Breast epithelium (tissue), 4 donors: ENCODE results near the gene THEMIS2. TPM values are rescaled to one million over a fixed set of nuclear protein-coding genes. Genes with fewer than 3 reads are reported as not detected.
A peak's percentile ranks its signal among the peaks of the same experiment; 100 is the strongest.

Source experiments
- DNase-seq, 2 donors: peaks; one replicate each; pipeline ENCODE4 v3.0.0-alpha.2; 2019; ENCODE audit warnings: low spot score in 2 of 2
- H3K27ac ChIP-seq, 2 donors: fragments of 200-600 bp; sonication (generic) in 1 of 2; one replicate each; pipeline ENCODE4 v1.5.1; 2016 to 2019; ENCODE audit warnings: mild to moderate bottlenecking in 1 of 2
- H3K27me3 ChIP-seq, 2 donors: fragments of 200-600 bp; sonication (generic) in 1 of 2; one replicate each; pipeline versions ENCODE4 v1.5.1 to v1.6.0; 2017 to 2019; ENCODE audit warnings: control low read depth in 1 of 2, mild to moderate bottlenecking in 1 of 2
- H3K36me3 ChIP-seq: fragments of 200-600 bp; one replicate; pipeline ENCODE4 v1.5.1; 2019
- H3K4me1 ChIP-seq, 2 donors: fragments of 200-600 bp; sonication (generic); one replicate each; pipeline ENCODE4 v1.5.1; 2016 to 2019; ENCODE audit warnings: control low read depth in 1 of 2
- H3K4me3 ChIP-seq, 3 donors: fragments of 200-600 bp; sonication (generic); 1 replicate in 2 of 3; 2 replicates in 1 of 3; pipeline ENCODE4 v1.5.1; 2016 to 2019; ENCODE audit warnings: mild to moderate bottlenecking in 3 of 3, moderate library complexity in 2 of 3
- H3K9me3 ChIP-seq, 2 donors: fragments of 200-600 bp; sonication (generic) in 1 of 2; one replicate each; pipeline ENCODE4 v1.5.1; 2016 to 2019; ENCODE audit warnings: control low read depth in 1 of 2
- POLR2A ChIP-seq: fragments of 450-650 bp; IDR thresholded peaks from one replicate; pipeline ENCODE4 v1.6.1; 2016; ENCODE audit warnings: antibody characterized with exemption, mild to moderate bottlenecking, moderate library complexity
- POLR2AphosphoS5 ChIP-seq, 3 donors: sonication (generic); formaldehyde crosslinking; IDR thresholded peaks; one replicate each; pipeline ENCODE4 v1.6.1; 2017; ENCODE audit warnings: antibody characterized with exemption in 3 of 3
- intact Hi-C: fragments of 100-400 bp; cut with DNase I; formaldehyde crosslinking; loops from one replicate; pipeline ENCODE4 v1.15.1; 2023; ENCODE audit warnings: low total_unique reads
- total RNA-seq, 3 donors: library from RNA; depleted of rRNA; stranded (reverse); fragments of >200 nt; gene quantifications; one replicate each; pipeline ENCODE4 v1.1.0, GENCODE V29; 2016
- TF ChIP-seq, protein P1 (sequence below), 3 donors: fragments of 450-650 bp; IDR thresholded peaks; one replicate each; pipeline ENCODE4 v1.5.1; 2016 to 2017; ENCODE audit warnings: antibody characterized with exemption in 3 of 3, mild to moderate bottlenecking in 3 of 3, moderate library complexity in 3 of 3

The THEMIS2 gene
- total RNA-seq, 3 donors from 2014 or later: 22.0 to 52.0 (median 25.6) TPM

DNA sequence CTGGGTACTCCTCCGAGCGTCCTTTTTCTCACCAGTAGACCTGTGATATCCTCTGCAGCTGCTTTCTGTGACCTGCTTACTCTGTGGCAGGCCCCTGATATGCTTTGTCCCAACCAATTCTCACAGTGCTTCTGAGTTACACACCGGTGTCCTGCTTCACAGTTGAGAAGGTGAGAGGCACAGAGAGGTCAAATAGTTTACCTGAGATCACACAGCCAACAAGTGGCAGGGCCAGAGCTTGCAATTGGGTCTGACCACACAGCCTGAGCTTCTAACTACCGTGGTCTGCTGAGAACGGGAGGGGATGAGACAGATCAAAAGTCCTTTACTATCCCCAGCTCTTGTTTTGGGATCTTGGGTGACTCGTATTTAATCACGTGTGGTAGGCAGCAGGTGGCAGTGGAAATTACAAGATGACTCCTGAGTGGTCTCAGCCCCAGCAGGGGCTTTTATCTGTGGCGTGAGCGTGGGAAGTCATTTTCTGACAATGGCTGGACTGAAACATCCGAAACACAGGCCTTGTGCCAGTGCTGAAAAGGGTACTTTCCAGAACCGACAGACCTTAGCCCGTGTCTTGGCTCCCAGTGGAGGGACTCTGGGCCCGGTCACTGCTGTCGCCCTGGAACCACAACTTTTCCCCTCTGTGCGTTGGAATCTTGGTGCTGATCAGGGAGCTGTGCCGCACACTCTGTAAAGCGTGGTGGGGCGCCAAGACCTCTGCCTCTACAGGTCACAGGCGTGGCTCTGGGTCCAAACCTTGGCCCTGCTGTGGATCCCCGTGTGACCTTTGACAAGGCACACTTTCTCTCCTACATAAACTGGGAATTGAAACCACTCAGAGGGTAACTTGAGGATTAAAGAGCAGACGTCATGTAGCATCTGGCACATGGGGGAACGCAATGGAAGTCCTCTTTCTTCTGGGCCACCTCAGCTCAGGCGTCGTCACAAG lies 11.9 kb downstream of the THEMIS2 start:
- Histone ChIP-seq H3K27me3 (no peaks in the 10 kb centered on the region), H3K9me3 (no peaks in the 10 kb centered on the region), H3K36me3 (no peaks in the 10 kb centered on the region), H3K4me1 (no peaks in the 10 kb centered on the region), H3K4me3 (no peak overlapping the region), H3K27ac (peak overlapping the region in 1 of 2 donors; percentile 14)
- intact Hi-C loops: no loop called here
- DNase-seq: no peak
- TF ChIP-seq POLR2AphosphoS5 (IDR thresholded peaks at IDR 0.05) (no peak), POLR2A (no peak)
- TF ChIP-seq, protein P1, sequence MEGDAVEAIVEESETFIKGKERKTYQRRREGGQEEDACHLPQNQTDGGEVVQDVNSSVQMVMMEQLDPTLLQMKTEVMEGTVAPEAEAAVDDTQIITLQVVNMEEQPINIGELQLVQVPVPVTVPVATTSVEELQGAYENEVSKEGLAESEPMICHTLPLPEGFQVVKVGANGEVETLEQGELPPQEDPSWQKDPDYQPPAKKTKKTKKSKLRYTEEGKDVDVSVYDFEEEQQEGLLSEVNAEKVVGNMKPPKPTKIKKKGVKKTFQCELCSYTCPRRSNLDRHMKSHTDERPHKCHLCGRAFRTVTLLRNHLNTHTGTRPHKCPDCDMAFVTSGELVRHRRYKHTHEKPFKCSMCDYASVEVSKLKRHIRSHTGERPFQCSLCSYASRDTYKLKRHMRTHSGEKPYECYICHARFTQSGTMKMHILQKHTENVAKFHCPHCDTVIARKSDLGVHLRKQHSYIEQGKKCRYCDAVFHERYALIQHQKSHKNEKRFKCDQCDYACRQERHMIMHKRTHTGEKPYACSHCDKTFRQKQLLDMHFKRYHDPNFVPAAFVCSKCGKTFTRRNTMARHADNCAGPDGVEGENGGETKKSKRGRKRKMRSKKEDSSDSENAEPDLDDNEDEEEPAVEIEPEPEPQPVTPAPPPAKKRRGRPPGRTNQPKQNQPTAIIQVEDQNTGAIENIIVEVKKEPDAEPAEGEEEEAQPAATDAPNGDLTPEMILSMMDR (IDR thresholded peaks at IDR 0.05): no peak

DNA sequence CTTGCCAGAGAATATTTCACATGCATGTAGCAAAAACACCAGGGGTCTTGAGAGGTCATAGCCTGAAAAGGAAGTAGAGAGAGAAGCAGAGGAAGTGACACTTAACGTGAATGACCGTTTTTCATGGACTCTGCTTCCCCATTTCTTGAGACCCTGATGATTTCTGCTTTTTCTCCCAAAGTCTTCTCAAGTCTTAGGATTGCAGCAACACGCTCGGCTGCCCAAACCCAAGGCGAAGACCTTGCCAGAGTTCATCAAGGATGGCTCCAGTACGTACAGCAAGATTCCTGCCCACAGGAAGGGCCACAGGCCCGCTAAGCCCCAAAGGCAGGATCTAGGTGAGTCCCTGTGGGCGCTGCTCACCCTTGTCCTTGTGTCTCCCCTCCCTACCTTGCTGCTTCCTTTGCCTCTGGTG lies 12.8 kb downstream of the THEMIS2 start:
- Histone ChIP-seq H3K36me3 (no peaks in the 10 kb centered on the region), H3K4me1 (no peaks in the 10 kb centered on the region), H3K9me3 (no peaks in the 10 kb centered on the region), H3K27ac (peak overlapping the region in 1 of 2 donors; percentile 68), H3K27me3 (no peaks in the 10 kb centered on the region), H3K4me3 (no peak overlapping the region)
- peak in 1 of 2 donors; percentile 0 for DNase-seq
- TF ChIP-seq POLR2A: no peak
- TF ChIP-seq POLR2AphosphoS5 (IDR thresholded peaks at IDR 0.05): no peak
- TF ChIP-seq, protein P1 (IDR thresholded peaks at IDR 0.05): no peak
- intact Hi-C loops: no loop called here

DNA sequence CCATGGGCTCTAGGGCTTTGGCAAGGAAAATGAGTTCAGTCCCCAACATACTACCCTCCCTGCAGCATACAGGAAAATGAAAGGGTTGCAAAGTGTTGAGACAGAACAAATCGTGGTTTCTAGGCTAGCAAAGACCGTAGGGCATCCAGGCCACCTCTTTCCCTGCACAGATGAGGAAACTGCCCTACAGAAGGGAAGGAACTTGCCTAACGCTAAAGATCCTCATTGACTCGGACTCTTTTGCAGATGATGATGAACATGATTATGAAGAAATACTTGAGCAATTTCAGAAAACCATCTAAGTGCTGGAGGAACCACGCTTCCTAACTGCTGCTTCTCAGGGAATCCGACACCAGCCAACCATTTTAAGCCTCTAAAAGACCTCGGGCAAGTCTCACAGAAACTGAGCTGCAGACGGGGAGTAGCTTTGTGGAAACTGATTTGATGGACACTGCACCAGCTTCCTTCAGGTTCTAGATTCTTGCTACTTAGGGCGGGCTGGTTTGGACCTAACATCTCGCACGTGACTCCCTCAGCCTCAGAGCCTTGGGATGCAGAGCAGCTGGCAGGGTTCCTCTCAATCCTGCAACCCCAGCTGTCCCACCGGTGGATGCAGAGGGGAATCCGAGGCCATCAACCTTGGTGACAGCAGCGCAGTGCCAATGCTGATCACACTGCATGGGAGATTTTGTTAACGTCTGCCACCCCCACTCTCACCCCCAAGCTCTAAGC lies 13.4 kb downstream of the THEMIS2 start:
- intact Hi-C loops: no loop called here
- Histone ChIP-seq H3K27me3 (no peaks in the 10 kb centered on the region), H3K4me3 (no peak overlapping the region), H3K27ac (peak overlapping the region in 1 of 2 donors; percentile 68), H3K9me3 (no peaks in the 10 kb centered on the region), H3K36me3 (no peaks in the 10 kb centered on the region), H3K4me1 (no peaks in the 10 kb centered on the region)
- peak in 1 of 2 donors; percentile 27 for DNase-seq
- TF ChIP-seq POLR2A (no peak), POLR2AphosphoS5 (IDR thresholded peaks at IDR 0.05) (no peak)
- TF ChIP-seq, protein P1 (IDR thresholded peaks at IDR 0.05): no peak

DNA sequence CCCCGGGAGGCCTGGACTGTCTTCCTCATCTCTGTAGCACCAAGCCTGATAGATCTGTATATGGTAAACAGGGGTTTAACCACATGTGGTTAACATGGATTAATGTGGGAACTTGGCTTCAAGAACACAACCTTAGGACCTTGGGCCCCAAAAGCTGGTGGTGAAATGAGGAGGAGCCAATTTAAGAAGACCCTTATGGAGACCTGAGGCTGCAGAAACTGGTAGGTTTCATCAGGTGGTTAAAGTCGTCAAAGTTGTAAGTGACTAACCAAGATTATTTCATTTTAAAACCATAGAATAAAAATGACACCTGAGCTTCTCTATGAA lies 14.0 kb downstream of the THEMIS2 start:
- Histone ChIP-seq H3K27ac (peak overlapping the region in 1 of 2 donors; percentile 52), H3K9me3 (no peaks in the 10 kb centered on the region), H3K27me3 (no peaks in the 10 kb centered on the region), H3K4me1 (no peaks in the 10 kb centered on the region), H3K36me3 (no peaks in the 10 kb centered on the region), H3K4me3 (no peak overlapping the region)
- TF ChIP-seq POLR2A (no peak), POLR2AphosphoS5 (IDR thresholded peaks at IDR 0.05) (no peak)
- TF ChIP-seq, protein P1 (IDR thresholded peaks at IDR 0.05): no peak
- intact Hi-C loops: no loop called here
- no peak for DNase-seq

DNA sequence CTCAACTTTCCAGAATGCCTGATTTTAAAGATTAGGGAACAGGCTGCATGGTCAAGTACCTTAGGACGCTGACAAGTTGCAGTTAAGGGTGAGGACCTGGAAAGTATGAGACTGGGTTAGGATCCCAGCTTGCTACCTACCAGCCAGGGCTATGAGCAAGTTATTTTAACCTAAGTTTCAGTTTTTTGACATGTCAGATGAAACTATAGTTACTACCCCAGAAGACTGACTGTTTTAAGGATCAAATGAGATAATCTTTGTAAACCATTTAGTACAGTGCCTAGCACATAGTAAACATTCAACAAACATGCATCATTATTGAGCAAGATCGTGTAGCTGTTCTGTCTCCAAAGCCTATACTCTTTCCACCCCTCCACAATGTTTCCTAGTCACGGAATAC lies 14.4 kb downstream of the THEMIS2 start:
- H3K4me1 ChIP-seq: no peaks in the 10 kb centered on the region
- H3K27me3 ChIP-seq: no peaks in the 10 kb centered on the region
- DNase-seq: no peak
- no peak overlapping the region for H3K4me3 ChIP-seq
- H3K27ac ChIP-seq: no peak overlapping the region
- TF ChIP-seq, protein P1 (IDR thresholded peaks at IDR 0.05): no peak
- TF ChIP-seq POLR2AphosphoS5 (IDR thresholded peaks at IDR 0.05) (no peak), POLR2A (no peak)
- intact Hi-C loops: no loop called here
- H3K9me3 ChIP-seq: no peaks in the 10 kb centered on the region
- H3K36me3 ChIP-seq: no peaks in the 10 kb centered on the region
